IMR-90 (cell line): ENCODE results near the gene NARF. TPM values are rescaled to one million over a fixed set of nuclear protein-coding genes. Genes with fewer than 3 reads are reported as not detected.

Source experiments
- ATAC-seq: fragments of 200-7000 bp; cut with Tn5 transposase; 2 replicates; pipeline ENCODE4 v1.9.1; 2020; ENCODE audit warnings: low read depth, mild to moderate bottlenecking, moderate library complexity
- BruUV-seq: library from RNA; stranded (reverse); fragments of 400-500 nt; replicated peaks from 2 replicates; lab custom pipeline; 2021; lab: Mats Ljungman, UMichigan
- CTCF ChIA-PET: fragments of 300-600 bp; formaldehyde crosslinking; extraction: SDS; loops from one replicate; lab custom pipeline; 2021; ENCODE audit warnings: antibody characterized with exemption; lab: Yijun Ruan, JAX
- POLR2A ChIA-PET: fragments of 300-600 bp; sonication (Branson Sonifier 250); formaldehyde crosslinking; loops from one replicate; lab custom pipeline; 2022; ENCODE audit warnings: antibody characterized with exemption; ENCODE audit not compliant: unreplicated experiment; lab: Charles Lee
- DNase-seq: peaks from one replicate; pipeline ENCODE4 v3.0.0; 2013
- H2AFZ ChIP-seq: replicated peaks from 2 replicates; pipeline ENCODE3; 2013; ENCODE audit warnings: low read length, mild to moderate bottlenecking; ENCODE audit not compliant: poor library complexity
- H2AK5ac ChIP-seq: 2 replicates; pipeline ENCODE4 v1.6.1; 2013; ENCODE audit warnings: low read depth, low read length, inconsistent platforms
- H2AK9ac ChIP-seq: replicated peaks from 2 replicates; pipeline ENCODE3; 2013; ENCODE audit warnings: mild to moderate bottlenecking, low read depth, low read length, moderate library complexity; ENCODE audit not compliant: poor library complexity
- H2BK120ac ChIP-seq: 2 replicates; pipeline ENCODE4 v1.6.1; 2013; ENCODE audit warnings: low read depth, low read length, inconsistent platforms
- H2BK15ac ChIP-seq: 3 replicates; pipeline ENCODE4 v1.6.1; 2013; ENCODE audit warnings: low read depth, low read length, inconsistent platforms
- H2BK20ac ChIP-seq: 2 replicates; pipeline ENCODE4 v1.6.1; 2013; ENCODE audit warnings: low read depth, mild to moderate bottlenecking, inconsistent platforms, low read length, moderate library complexity
- H2BK5ac ChIP-seq: 2 replicates; pipeline ENCODE4 v1.6.1; 2013; ENCODE audit warnings: mild to moderate bottlenecking, low read depth, low read length, inconsistent platforms; ENCODE audit not compliant: poor library complexity, severe bottlenecking
- H3K14ac ChIP-seq: replicated peaks from 2 replicates; pipeline ENCODE4 v1.6.1; 2013; ENCODE audit warnings: low read depth, low read length, inconsistent platforms
- H3K18ac ChIP-seq: 2 replicates; pipeline ENCODE4 v1.6.1; 2013; ENCODE audit warnings: low read depth, low read length, control low read depth
- H3K23ac ChIP-seq: 2 replicates; pipeline ENCODE4 v1.6.1; 2013; ENCODE audit warnings: low read depth, low read length, inconsistent platforms
- H3K27ac ChIP-seq: 2 replicates; pipeline ENCODE4 v1.5.1; 2013; ENCODE audit warnings: mild to moderate bottlenecking, control low read depth, low read length; ENCODE audit not compliant: insufficient read depth
- H3K27me3 ChIP-seq: 2 replicates; pipeline ENCODE4 v1.6.1; 2013; ENCODE audit warnings: low read length; ENCODE audit not compliant: control insufficient read depth, insufficient read depth
- H3K36me3 ChIP-seq: 2 replicates; pipeline ENCODE4 v1.6.1; 2013; ENCODE audit warnings: low read length, mixed read lengths; ENCODE audit not compliant: control insufficient read depth, insufficient read depth
- H3K4ac ChIP-seq: 2 replicates; pipeline ENCODE4 v1.6.1; 2013; ENCODE audit warnings: low read depth, low read length, inconsistent platforms
- H3K4me1 ChIP-seq: 2 replicates; pipeline ENCODE4 v1.6.1; 2013; ENCODE audit warnings: low read length, mixed read lengths; ENCODE audit not compliant: control insufficient read depth, insufficient read depth
- H3K4me2 ChIP-seq: 2 replicates; pipeline ENCODE4 v1.6.1; 2013; ENCODE audit warnings: low read depth, mild to moderate bottlenecking, control low read depth, low read length, moderate library complexity
- H3K4me3 ChIP-seq: 2 replicates; pipeline ENCODE4 v1.5.1; 2013; ENCODE audit warnings: low read depth, mild to moderate bottlenecking, control low read depth, low read length, moderate library complexity; ENCODE audit not compliant: insufficient read depth
- H3K56ac ChIP-seq: 2 replicates; pipeline ENCODE4 v1.6.1; 2013; ENCODE audit warnings: low read length, inconsistent platforms; ENCODE audit not compliant: insufficient read depth; ENCODE audit errors: extremely low read depth
- H3K79me1 ChIP-seq, 2 experiments: 2 replicates each; pipeline ENCODE4 v1.6.1; 2013; ENCODE audit warnings: low read length in 2 of 2, inconsistent platforms in 1 of 2, low read depth in 1 of 2
- H3K9ac ChIP-seq: 2 replicates; pipeline ENCODE4 v1.6.1; 2013; ENCODE audit warnings: low read depth, low read length, control low read depth
- H3K9me1 ChIP-seq: 2 replicates; pipeline ENCODE4 v1.6.1; 2013; ENCODE audit warnings: low read length, inconsistent platforms; ENCODE audit not compliant: insufficient read depth
- H3K9me3 ChIP-seq: 2 replicates; pipeline ENCODE4 v1.6.1; 2013; ENCODE audit warnings: low read length; ENCODE audit not compliant: control insufficient read depth, insufficient read depth
- H4K20me1 ChIP-seq: 2 replicates; pipeline ENCODE4 v1.6.1; 2013; ENCODE audit warnings: low read length, inconsistent platforms; ENCODE audit not compliant: insufficient read depth
- H4K5ac ChIP-seq: 2 replicates; pipeline ENCODE4 v1.6.1; 2013; ENCODE audit warnings: mild to moderate bottlenecking, low read depth, low read length, control low read depth
- H4K8ac ChIP-seq, 2 experiments: 2 replicates each; pipeline ENCODE4 v1.6.1; 2013; ENCODE audit warnings: low read depth in 2 of 2, low read length in 2 of 2, control low read depth in 1 of 2, inconsistent platforms in 1 of 2
- H4K91ac ChIP-seq: 2 replicates; pipeline ENCODE4 v1.6.1; 2013; ENCODE audit warnings: low read depth, low read length, inconsistent platforms; ENCODE audit not compliant: insufficient read depth
- BHLHE40 ChIP-seq: fragments of 150-350 bp; IDR thresholded peaks from 2 replicates; pipeline ENCODE4 v1.6.1; 2016; ENCODE audit warnings: mild to moderate bottlenecking, low read depth, low read length
- CEBPB ChIP-seq: IDR thresholded peaks from 2 replicates; pipeline ENCODE4 v1.6.1; 2012; ENCODE audit warnings: low read depth, low read length, improper control_type of control experiment
- CHD1 ChIP-seq: IDR thresholded peaks from 2 replicates; pipeline ENCODE4 v1.6.1; 2012; ENCODE audit warnings: low read depth, low read length, improper control_type of control experiment
- CTCF ChIP-seq: conservative IDR thresholded peaks from 2 replicates; pipeline ENCODE4 v1.5.1; 2012; ENCODE audit warnings: mild to moderate bottlenecking, low read depth, low read length, improper control_type of control experiment
- FOS ChIP-seq: fragments of 150-350 bp; IDR thresholded peaks from 2 replicates; pipeline ENCODE4 v1.6.1; 2016; ENCODE audit warnings: low read depth, low read length
- MAFK ChIP-seq: IDR thresholded peaks from 2 replicates; pipeline ENCODE4 v1.6.1; 2012; ENCODE audit warnings: low read depth, low read length, improper control_type of control experiment
- MAZ ChIP-seq: IDR thresholded peaks from 2 replicates; pipeline ENCODE4 v1.6.1; 2012; ENCODE audit warnings: low read depth, mild to moderate bottlenecking, low read length, improper control_type of control experiment, moderate library complexity, borderline replicate concordance
- MXI1 ChIP-seq: IDR thresholded peaks from 2 replicates; pipeline ENCODE4 v1.6.1; 2012; ENCODE audit warnings: low read depth, mild to moderate bottlenecking, low read length, moderate library complexity, borderline replicate concordance
- NFE2L2 ChIP-seq: fragments of 150-350 bp; IDR thresholded peaks from 2 replicates; pipeline ENCODE4 v1.6.1; 2016; ENCODE audit warnings: low read depth, mild to moderate bottlenecking, low read length
- POLR2A ChIP-seq: IDR thresholded peaks from 2 replicates; pipeline ENCODE4 v1.6.1; 2012; ENCODE audit warnings: mild to moderate bottlenecking, low read depth, low read length
- RAD21 ChIP-seq: IDR thresholded peaks from 2 replicates; pipeline ENCODE4 v1.6.1; 2012; ENCODE audit warnings: low read length, improper control_type of control experiment
- RCOR1 ChIP-seq: IDR thresholded peaks from 2 replicates; pipeline ENCODE4 v1.6.1; 2012; ENCODE audit warnings: mild to moderate bottlenecking, low read length, improper control_type of control experiment; ENCODE audit not compliant: insufficient replicate concordance
- RFX5 ChIP-seq: IDR thresholded peaks from 2 replicates; pipeline ENCODE4 v1.8.0; 2012; ENCODE audit warnings: low read depth, mild to moderate bottlenecking, low read length, moderate library complexity
- SMC3 ChIP-seq: fragments of 150-350 bp; IDR thresholded peaks from 2 replicates; pipeline ENCODE4 v1.6.1; 2016; ENCODE audit warnings: low read depth, mild to moderate bottlenecking, antibody characterized with exemption, low read length, moderate library complexity
- USF2 ChIP-seq: fragments of 150-350 bp; IDR thresholded peaks from 2 replicates; pipeline ENCODE4 v1.6.1; 2017; ENCODE audit warnings: mild to moderate bottlenecking, antibody characterized with exemption, low read length, low read depth
- WGBS, 2 experiments: methylation state at CpG; one replicate each; pipeline versions ENCODE4 v1.1.5 to v1.1.7; 2013; ENCODE audit warnings: missing lambda C conversion rate in 2 of 2; ENCODE audit not compliant: insufficient read length in 1 of 2; ENCODE audit errors: extremely low coverage in 2 of 2; 5-methylcytosine and 5-hydroxymethylcytosine counted together
- dilution Hi-C: fragments of 300-500 bp; cut with HindIII; formaldehyde crosslinking; loops from one replicate; pipeline ENCODE4 v1.14.3; 2018; ENCODE audit warnings: low sequenced_read_pairs; ENCODE audit not compliant: unreplicated experiment
- in situ Hi-C: fragments of 300-500 bp; cut with MboI; formaldehyde crosslinking; loops from 3 replicates; pipeline ENCODE4 v1.14.3; 2019; ENCODE audit warnings: low sequenced_read_pairs, inconsistent platforms, mixed read lengths
- intact Hi-C: fragments of 100-400 bp; cut with micrococcal nuclease; formaldehyde crosslinking; loops from 2 replicates; pipeline ENCODE4 v1.10.0; 2022
- polyA plus RNA-seq, 3 experiments: library from polyadenylated mRNA; depleted of rRNA; stranded (reverse); fragments of >200 nt; gene quantifications; 2 replicates each; pipeline ENCODE4 v1.2.3, GENCODE V29; 2012; ENCODE audit warnings: low replicate concordance in 1 of 3
- total RNA-seq: library from RNA; depleted of rRNA; stranded (reverse); fragments of >200 nt; gene quantifications from 2 replicates; pipeline ENCODE4 v1.2.3, GENCODE V29; 2012
- TF ChIP-seq, protein P1 (sequence below): fragments of 150-350 bp; IDR thresholded peaks from 2 replicates; pipeline ENCODE4 v1.6.1; 2016; ENCODE audit warnings: low read depth, mild to moderate bottlenecking, low read length, moderate library complexity, borderline replicate concordance

NARF gene
- total and polyA plus RNA-seq, 2 of the 4 experiments (the other 2 are of a cell fraction) = 83.7 to 94.8 TPM

DNA sequence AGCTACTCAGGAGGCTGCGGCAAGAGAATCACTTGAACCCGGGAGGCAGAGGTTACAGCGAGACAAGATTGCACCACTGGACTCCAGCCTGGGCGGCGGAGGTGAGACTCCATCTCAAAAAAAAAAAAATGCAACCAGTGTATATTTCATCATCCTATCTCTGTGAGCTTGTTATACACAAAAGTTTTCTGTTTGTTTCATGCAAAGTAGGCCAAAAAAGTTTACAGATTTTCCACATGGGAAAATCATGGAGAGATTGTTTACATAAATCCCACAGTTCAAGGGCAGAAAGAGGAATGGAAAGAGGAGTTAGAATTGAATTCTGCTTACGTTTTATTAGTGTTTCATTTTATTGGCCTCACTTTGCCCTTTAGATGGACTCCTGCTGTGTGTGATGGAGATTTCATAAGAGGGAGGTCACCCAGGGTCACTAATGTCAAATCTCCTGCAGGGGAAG, 24.7 kb downstream of the NARF start:
- intact Hi-C loops (no loop called here), dilution Hi-C loops (no loop called here), in situ Hi-C loops (no loop called here)
- 88% methylated on average over 3 of the region's 6 CpGs; no CpG with 5 or more reads in 1 of the 2 experiments for WGBS, 2 experiments
- peaks cover 73% of the 10 kb centered on the region for H3K36me3 ChIP-seq
- H2BK20ac ChIP-seq = no peak overlapping the region
- H3K23ac ChIP-seq = no peak overlapping the region
- H3K79me1 ChIP-seq = no peaks in the 10 kb centered on the region
- no peak overlapping the region for H3K14ac ChIP-seq
- no peaks in the 10 kb centered on the region for H3K27me3 ChIP-seq
- H3K18ac ChIP-seq = no peak overlapping the region
- BruUV-seq = no TSS peak
- H4K91ac ChIP-seq = no peak overlapping the region
- H3K4me1 ChIP-seq = no peaks in the 10 kb centered on the region
- H2AK9ac ChIP-seq = no peak overlapping the region
- H3K56ac ChIP-seq = no peak overlapping the region
- H3K9me3 ChIP-seq = no peaks in the 10 kb centered on the region
- H2AFZ ChIP-seq = no peak overlapping the region
- no peak overlapping the region for H3K4me2 ChIP-seq
- no peak for TF ChIP-seq NFE2L2
- TF ChIP-seq MAFK = no peak
- TF ChIP-seq CEBPB = no peak
- no peak for TF ChIP-seq POLR2A
- no peak for TF ChIP-seq BHLHE40
- TF ChIP-seq CHD1 = no peak
- TF ChIP-seq CTCF = no peak
- TF ChIP-seq FOS = no peak
- no peak for TF ChIP-seq SMC3
- no peak for TF ChIP-seq RAD21
- TF ChIP-seq RCOR1 = no peak
- TF ChIP-seq MXI1 = no peak
- TF ChIP-seq, protein P1, sequence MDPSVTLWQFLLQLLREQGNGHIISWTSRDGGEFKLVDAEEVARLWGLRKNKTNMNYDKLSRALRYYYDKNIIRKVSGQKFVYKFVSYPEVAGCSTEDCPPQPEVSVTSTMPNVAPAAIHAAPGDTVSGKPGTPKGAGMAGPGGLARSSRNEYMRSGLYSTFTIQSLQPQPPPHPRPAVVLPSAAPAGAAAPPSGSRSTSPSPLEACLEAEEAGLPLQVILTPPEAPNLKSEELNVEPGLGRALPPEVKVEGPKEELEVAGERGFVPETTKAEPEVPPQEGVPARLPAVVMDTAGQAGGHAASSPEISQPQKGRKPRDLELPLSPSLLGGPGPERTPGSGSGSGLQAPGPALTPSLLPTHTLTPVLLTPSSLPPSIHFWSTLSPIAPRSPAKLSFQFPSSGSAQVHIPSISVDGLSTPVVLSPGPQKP = no peak
- TF ChIP-seq RFX5 = no peak
- no peak for TF ChIP-seq MAZ
- TF ChIP-seq USF2 = no peak
- no peak overlapping the region for H4K8ac ChIP-seq
- ATAC-seq (no peak), DNase-seq (no peak)
- H2BK15ac ChIP-seq = no peak overlapping the region
- ChIA-PET CTCF (interaction anchor here (0.7 kb wide), 1 partner anchor 10 kb away, joined by 4 read pairs; no protein-coding TSS in a partner anchor), POLR2A (no interaction called here)
- no peak overlapping the region for H2BK5ac ChIP-seq
- H4K20me1 ChIP-seq = no peaks in the 10 kb centered on the region; the same call in 1 of the 2 replicates
- H3K9ac ChIP-seq = no peak overlapping the region
- no peak overlapping the region for H2BK120ac ChIP-seq
- no peaks in the 10 kb centered on the region for H3K9me1 ChIP-seq
- H3K4ac ChIP-seq = no peak overlapping the region
- H3K4me3 ChIP-seq = no peak overlapping the region
- no peak overlapping the region for H4K5ac ChIP-seq
- H2AK5ac ChIP-seq = no peak overlapping the region
- H3K27ac ChIP-seq = no peak overlapping the region
